GM23338 (cell line): Measurements from ENCODE around the gene COX6B2.

Source experiments
- CREB1 ChIP-seq: fragments of 250-450 bp; sonication (Bioruptor Pico); IDR thresholded peaks from 2 replicates; pipeline ENCODE4 v1.5.0; 2020; ENCODE audit warnings: low read depth, mild to moderate bottlenecking, moderate library complexity
- EZH2 ChIP-seq: fragments of 200-600 bp; sonication (generic); IDR thresholded peaks from one replicate; pipeline ENCODE4 v1.8.0; 2017; ENCODE audit warnings: antibody characterized with exemption, mild to moderate bottlenecking, low read depth; ENCODE audit not compliant: unreplicated experiment
- EZH2phosphoT487 ChIP-seq: fragments of 200-600 bp; sonication (generic); IDR thresholded peaks from one replicate; pipeline ENCODE4 v1.8.1; 2018; ENCODE audit warnings: antibody characterized with exemption; ENCODE audit not compliant: unreplicated experiment
- JUNB ChIP-seq: IDR thresholded peaks from one replicate; pipeline ENCODE4 v1.6.1; 2016; ENCODE audit warnings: antibody characterized with exemption; ENCODE audit not compliant: unreplicated experiment
- NANOG ChIP-seq: IDR thresholded peaks from 2 replicates; pipeline ENCODE4 v1.6.1; 2016; ENCODE audit warnings: antibody characterized with exemption, borderline replicate concordance
- POLR2AphosphoS5 ChIP-seq: IDR thresholded peaks from 2 replicates; pipeline ENCODE4 v1.6.1; 2016; ENCODE audit warnings: antibody characterized with exemption, low read depth
- ZNF331 ChIP-seq: fragments of 250-450 bp; sonication (Bioruptor Pico); IDR thresholded peaks from 2 replicates; pipeline ENCODE4 v1.5.0; 2020; ENCODE audit warnings: low read depth, mild to moderate bottlenecking, moderate library complexity
- TF ChIP-seq, protein P1 (sequence below), 2 experiments: fragments of 200-600 bp in 1 of 2; sonication (generic) in 1 of 2; conservative IDR thresholded peaks; 2 replicates each; pipeline versions ENCODE4 v1.5.1 to v1.6.1; 2016 to 2017; ENCODE audit warnings: antibody characterized with exemption in 2 of 2, low read depth in 2 of 2, mild to moderate bottlenecking in 2 of 2, moderate library complexity in 1 of 2
- TF ChIP-seq, protein P2 (sequence below): IDR thresholded peaks from one replicate; pipeline ENCODE4 v1.6.1; 2018; ENCODE audit warnings: antibody characterized with exemption; ENCODE audit not compliant: unreplicated experiment
- TF ChIP-seq, protein P3 (sequence below): fragments of 250-450 bp; sonication (Bioruptor Pico); IDR thresholded peaks from 2 replicates; pipeline ENCODE4 v1.5.0; 2020; ENCODE audit warnings: mild to moderate bottlenecking, moderate library complexity

DNA sequence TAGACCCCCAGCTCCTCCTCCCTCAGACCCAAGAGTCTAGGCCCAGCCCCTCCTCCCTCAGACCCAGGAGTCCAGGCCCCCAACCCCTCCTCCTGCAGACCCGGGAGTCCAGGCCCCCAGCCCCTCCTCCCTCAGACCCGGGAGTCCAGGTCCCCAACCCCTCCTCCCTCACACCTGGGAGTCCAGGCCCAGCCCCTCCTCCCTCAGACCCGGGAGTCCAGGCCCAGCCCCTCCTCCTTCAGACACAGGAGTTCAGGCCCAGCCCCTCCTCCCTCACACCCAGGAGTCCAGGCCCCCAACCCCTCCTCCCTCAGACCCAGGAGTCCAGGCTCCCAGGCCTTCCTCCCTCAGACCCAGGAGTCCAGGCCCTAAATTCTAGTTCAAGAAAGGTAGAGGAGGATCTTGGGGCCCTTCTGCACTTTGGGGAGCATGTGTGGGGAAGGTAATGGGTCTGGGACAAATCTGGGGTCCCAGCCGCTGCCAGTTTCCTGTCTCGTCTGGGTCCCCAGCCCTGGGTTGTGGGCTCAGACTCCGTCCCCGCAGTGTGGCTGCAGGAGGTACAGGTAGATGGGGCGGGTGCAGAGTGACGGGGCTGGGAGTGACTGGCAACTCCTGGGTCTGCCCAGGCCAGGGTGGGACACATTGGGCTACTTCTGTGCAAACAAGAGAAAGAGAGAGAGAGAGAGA lies 18.9 kb upstream of the COX6B2 start:
- TF ChIP-seq POLR2AphosphoS5 (no peak), NANOG (no peak), EZH2 (no peak), ZNF331 (no peak), JUNB (no peak), CREB1 (CRISPR knock-in tag) (no peak), EZH2phosphoT487 (no peak)
- TF ChIP-seq, protein P1, sequence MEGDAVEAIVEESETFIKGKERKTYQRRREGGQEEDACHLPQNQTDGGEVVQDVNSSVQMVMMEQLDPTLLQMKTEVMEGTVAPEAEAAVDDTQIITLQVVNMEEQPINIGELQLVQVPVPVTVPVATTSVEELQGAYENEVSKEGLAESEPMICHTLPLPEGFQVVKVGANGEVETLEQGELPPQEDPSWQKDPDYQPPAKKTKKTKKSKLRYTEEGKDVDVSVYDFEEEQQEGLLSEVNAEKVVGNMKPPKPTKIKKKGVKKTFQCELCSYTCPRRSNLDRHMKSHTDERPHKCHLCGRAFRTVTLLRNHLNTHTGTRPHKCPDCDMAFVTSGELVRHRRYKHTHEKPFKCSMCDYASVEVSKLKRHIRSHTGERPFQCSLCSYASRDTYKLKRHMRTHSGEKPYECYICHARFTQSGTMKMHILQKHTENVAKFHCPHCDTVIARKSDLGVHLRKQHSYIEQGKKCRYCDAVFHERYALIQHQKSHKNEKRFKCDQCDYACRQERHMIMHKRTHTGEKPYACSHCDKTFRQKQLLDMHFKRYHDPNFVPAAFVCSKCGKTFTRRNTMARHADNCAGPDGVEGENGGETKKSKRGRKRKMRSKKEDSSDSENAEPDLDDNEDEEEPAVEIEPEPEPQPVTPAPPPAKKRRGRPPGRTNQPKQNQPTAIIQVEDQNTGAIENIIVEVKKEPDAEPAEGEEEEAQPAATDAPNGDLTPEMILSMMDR (conservative IDR thresholded peaks at IDR 0.05; ENCODE audit: low read depth in 2 of 2): no peak
- TF ChIP-seq, protein P2, sequence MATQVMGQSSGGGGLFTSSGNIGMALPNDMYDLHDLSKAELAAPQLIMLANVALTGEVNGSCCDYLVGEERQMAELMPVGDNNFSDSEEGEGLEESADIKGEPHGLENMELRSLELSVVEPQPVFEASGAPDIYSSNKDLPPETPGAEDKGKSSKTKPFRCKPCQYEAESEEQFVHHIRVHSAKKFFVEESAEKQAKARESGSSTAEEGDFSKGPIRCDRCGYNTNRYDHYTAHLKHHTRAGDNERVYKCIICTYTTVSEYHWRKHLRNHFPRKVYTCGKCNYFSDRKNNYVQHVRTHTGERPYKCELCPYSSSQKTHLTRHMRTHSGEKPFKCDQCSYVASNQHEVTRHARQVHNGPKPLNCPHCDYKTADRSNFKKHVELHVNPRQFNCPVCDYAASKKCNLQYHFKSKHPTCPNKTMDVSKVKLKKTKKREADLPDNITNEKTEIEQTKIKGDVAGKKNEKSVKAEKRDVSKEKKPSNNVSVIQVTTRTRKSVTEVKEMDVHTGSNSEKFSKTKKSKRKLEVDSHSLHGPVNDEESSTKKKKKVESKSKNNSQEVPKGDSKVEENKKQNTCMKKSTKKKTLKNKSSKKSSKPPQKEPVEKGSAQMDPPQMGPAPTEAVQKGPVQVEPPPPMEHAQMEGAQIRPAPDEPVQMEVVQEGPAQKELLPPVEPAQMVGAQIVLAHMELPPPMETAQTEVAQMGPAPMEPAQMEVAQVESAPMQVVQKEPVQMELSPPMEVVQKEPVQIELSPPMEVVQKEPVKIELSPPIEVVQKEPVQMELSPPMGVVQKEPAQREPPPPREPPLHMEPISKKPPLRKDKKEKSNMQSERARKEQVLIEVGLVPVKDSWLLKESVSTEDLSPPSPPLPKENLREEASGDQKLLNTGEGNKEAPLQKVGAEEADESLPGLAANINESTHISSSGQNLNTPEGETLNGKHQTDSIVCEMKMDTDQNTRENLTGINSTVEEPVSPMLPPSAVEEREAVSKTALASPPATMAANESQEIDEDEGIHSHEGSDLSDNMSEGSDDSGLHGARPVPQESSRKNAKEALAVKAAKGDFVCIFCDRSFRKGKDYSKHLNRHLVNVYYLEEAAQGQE: no peak
- TF ChIP-seq, protein P3, sequence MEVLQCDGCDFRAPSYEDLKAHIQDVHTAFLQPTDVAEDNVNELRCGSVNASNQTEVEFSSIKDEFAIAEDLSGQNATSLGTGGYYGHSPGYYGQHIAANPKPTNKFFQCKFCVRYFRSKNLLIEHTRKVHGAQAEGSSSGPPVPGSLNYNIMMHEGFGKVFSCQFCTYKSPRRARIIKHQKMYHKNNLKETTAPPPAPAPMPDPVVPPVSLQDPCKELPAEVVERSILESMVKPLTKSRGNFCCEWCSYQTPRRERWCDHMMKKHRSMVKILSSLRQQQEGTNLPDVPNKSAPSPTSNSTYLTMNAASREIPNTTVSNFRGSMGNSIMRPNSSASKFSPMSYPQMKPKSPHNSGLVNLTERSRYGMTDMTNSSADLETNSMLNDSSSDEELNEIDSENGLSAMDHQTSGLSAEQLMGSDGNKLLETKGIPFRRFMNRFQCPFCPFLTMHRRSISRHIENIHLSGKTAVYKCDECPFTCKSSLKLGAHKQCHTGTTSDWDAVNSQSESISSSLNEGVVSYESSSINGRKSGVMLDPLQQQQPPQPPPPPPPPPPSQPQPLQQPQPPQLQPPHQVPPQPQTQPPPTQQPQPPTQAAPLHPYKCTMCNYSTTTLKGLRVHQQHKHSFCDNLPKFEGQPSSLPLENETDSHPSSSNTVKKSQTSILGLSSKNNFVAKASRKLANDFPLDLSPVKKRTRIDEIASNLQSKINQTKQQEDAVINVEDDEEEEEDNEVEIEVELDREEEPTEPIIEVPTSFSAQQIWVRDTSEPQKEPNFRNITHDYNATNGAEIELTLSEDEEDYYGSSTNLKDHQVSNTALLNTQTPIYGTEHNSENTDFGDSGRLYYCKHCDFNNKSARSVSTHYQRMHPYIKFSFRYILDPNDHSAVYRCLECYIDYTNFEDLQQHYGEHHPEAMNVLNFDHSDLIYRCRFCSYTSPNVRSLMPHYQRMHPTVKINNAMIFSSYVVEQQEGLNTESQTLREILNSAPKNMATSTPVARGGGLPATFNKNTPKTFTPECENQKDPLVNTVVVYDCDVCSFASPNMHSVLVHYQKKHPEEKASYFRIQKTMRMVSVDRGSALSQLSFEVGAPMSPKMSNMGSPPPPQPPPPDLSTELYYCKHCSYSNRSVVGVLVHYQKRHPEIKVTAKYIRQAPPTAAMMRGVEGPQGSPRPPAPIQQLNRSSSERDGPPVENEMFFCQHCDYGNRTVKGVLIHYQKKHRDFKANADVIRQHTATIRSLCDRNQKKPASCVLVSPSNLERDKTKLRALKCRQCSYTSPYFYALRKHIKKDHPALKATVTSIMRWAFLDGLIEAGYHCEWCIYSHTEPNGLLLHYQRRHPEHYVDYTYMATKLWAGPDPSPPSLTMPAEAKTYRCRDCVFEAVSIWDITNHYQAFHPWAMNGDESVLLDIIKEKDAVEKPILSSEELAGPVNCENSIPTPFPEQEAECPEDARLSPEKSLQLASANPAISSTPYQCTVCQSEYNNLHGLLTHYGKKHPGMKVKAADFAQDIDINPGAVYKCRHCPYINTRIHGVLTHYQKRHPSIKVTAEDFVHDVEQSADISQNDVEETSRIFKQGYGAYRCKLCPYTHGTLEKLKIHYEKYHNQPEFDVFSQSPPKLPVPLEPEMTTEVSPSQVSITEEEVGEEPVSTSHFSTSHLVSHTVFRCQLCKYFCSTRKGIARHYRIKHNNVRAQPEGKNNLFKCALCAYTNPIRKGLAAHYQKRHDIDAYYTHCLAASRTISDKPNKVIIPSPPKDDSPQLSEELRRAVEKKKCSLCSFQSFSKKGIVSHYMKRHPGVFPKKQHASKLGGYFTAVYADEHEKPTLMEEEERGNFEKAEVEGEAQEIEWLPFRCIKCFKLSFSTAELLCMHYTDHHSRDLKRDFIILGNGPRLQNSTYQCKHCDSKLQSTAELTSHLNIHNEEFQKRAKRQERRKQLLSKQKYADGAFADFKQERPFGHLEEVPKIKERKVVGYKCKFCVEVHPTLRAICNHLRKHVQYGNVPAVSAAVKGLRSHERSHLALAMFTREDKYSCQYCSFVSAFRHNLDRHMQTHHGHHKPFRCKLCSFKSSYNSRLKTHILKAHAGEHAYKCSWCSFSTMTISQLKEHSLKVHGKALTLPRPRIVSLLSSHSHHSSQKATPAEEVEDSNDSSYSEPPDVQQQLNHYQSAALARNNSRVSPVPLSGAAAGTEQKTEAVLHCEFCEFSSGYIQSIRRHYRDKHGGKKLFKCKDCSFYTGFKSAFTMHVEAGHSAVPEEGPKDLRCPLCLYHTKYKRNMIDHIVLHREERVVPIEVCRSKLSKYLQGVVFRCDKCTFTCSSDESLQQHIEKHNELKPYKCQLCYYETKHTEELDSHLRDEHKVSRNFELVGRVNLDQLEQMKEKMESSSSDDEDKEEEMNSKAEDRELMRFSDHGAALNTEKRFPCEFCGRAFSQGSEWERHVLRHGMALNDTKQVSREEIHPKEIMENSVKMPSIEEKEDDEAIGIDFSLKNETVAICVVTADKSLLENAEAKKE (CRISPR knock-in tag): no peak
